ENCODE data around the gene AP1M1.

Gene AP1M1

GRCh38 chr19:16197622-16198369 lies at the start of gene AP1M1:
Gene AP1M1, plus strand, starts transcription at chr19:16197911. Its CDS starts 116 bp downstream, at chr19:16198027.
- Mint-ChIP-seq H3K27me3 (ENCODE audit: low read depth) (no peaks in the 10 kb centered on the region), H3K27ac (peak within 1 kb of the TSS; percentile 93), H3K9me3 (no peaks in the 10 kb centered on the region), H3K36me3 (ENCODE audit: low read depth) (peaks cover 25% of the 10 kb centered on the region), H3K4me3 (peak within 1 kb of the TSS; percentile 92), H3K4me1 (ENCODE audit: low read depth) (peaks cover 37% of the 10 kb centered on the region)

DNA sequence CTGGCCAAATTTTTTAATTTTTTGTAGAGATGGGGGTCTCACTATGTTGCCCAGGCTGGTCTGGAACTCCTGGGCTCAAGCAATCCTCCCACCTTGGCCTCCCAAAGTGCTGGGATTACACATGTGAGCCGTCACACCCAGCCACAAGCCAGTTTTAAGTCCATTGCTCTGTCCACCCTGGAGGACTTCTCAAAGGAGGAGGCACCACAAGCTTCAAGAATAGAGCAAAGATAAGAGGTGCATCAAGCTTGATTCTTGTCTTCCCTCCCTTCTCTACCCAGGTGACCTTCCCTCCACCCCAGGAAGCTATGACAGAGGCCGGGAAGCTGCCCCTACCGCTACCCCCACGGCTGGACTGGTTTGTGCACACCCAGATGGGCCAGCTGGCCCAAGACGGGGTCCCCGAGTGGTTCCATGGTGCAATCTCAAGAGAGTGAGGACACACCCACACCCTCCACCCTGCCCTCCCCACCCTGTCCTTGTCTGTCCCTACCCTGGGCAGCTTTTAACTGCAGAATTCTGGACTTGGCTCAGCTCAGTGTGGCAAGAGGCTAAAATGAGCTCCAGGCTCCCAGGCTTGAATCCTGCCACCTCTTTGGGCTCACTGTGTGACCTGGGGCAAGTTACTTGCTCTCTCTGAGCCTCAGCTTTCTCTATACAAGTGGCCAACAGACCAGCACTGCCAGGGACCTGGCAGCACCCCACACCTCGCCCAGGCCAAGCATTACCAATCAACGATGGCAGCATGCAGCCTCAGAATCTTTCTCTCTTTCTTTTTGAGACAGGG lies 49.1 kb upstream of the AP1M1 start:
- Mint-ChIP-seq H3K9me3 (no peaks in the 10 kb centered on the region), H3K4me1 (ENCODE audit: low read depth) (peaks cover 30% of the 10 kb centered on the region), H3K36me3 (ENCODE audit: low read depth) (peaks cover 41% of the 10 kb centered on the region), H3K27me3 (ENCODE audit: low read depth) (no peaks in the 10 kb centered on the region), H3K27ac (peak overlapping the region; percentile 57), H3K4me3 (peak overlapping the region; percentile 36)

DNA sequence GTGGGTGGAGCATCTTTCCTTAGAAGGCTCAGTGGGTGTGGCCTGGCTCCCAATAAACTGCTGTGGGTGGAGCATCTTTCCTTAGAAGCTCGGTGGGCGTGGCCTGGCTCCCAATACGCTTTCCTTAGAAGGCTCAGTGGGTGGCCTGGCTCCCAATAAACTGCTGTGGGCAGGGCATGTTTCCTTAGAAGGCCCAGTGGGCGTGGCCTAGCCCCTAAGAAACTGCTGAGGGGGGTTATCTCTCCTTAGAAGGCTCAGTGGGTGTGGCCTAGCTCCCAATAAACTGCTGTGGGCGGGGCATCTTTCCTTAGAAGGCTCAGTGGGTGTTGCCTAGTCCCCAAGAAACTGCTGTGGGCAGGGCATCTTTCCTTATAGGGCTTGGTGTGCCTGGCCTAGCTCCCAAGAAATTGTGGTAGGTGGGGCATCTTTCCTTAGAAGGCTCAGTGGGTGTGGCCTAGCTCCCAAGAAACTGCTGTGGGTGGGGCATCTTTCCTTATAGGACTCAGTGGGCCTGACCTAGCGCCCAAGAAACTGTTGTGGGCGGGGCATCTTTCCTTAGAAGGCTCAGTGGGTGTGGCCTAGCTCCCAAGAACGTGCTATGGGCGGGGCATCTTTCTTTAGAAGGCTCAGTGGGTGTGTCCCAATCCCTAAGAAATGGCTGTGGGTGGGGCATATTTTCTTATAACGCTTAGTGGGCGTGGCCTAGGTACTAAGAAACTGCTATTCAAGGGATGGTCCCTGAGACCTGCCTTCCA lies 44.0 kb upstream of the AP1M1 start:
- H3K27me3 Mint-ChIP-seq (ENCODE audit: low read depth) = no peaks in the 10 kb centered on the region
- H3K9me3 Mint-ChIP-seq = no peaks in the 10 kb centered on the region
- peaks cover 25% of the 10 kb centered on the region for H3K4me1 Mint-ChIP-seq (ENCODE audit: low read depth)
- peaks cover 68% of the 10 kb centered on the region for H3K36me3 Mint-ChIP-seq (ENCODE audit: low read depth)
- no peak overlapping the region for H3K27ac Mint-ChIP-seq
- H3K4me3 Mint-ChIP-seq = no peak overlapping the region

- H3K4me3 Mint-ChIP-seq = no peak overlapping the region
- no peaks in the 10 kb centered on the region for H3K27me3 Mint-ChIP-seq (ENCODE audit: low read depth)
- peaks cover 60% of the 10 kb centered on the region for H3K36me3 Mint-ChIP-seq (ENCODE audit: low read depth)
- H3K4me1 Mint-ChIP-seq (ENCODE audit: low read depth) = peaks cover 17% of the 10 kb centered on the region
- no peak overlapping the region for H3K27ac Mint-ChIP-seq
- no peaks in the 10 kb centered on the region for H3K9me3 Mint-ChIP-seq
Measured at GRCh38 chr19:16154557-16154956, 43.2 kb upstream of the AP1M1 start.

DNA sequence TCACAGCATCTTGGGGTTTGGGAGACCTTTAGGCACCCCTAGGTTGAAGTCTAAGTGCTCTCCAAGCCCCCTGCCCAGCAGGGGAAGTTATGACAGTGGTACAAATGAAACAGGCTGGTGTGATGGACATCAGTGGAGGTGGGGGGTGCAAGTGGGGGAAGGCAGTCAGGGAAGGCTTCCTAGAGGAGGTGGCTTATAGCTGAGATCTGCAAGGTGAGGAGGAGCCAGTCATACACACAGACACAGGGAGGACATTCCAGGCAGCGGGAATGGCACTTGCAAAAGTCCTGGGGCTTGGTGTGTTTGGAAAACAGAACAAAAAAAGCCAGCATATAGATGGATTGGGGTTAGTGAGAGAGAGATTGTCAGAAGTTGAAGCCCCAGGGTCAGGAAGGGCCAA lies 42.6 kb upstream of the AP1M1 start:
- Mint-ChIP-seq H3K4me3 (no peak overlapping the region), H3K9me3 (no peaks in the 10 kb centered on the region), H3K27ac (peak overlapping the region; percentile 28), H3K36me3 (ENCODE audit: low read depth) (peaks cover 58% of the 10 kb centered on the region), H3K27me3 (ENCODE audit: low read depth) (no peaks in the 10 kb centered on the region), H3K4me1 (ENCODE audit: low read depth) (peaks cover 15% of the 10 kb centered on the region)

DNA sequence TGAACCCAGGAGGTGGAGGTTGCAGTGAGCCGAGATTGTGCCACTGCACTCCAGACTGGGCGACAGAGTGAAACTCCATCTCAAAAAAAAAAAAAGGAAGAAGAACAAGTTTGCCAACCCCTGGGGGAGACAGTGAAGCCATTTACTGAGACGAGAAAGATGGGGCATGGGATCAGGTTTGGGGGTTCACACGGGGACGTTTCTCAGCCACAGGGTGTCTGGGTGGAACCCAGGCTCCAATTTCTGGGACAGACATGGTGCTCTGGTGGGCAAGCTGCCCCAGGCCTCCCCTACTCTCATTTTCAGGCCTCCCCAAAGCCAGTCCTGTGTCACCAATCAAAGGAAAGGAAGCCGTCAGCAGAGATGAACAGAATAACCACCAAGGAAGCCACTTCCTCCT lies 40.8 kb upstream of the AP1M1 start:
- H3K27ac Mint-ChIP-seq = no peak overlapping the region
- no peaks in the 10 kb centered on the region for H3K27me3 Mint-ChIP-seq (ENCODE audit: low read depth)
- no peaks in the 10 kb centered on the region for H3K9me3 Mint-ChIP-seq
- peaks cover 48% of the 10 kb centered on the region for H3K36me3 Mint-ChIP-seq (ENCODE audit: low read depth)
- peaks cover 28% of the 10 kb centered on the region for H3K4me1 Mint-ChIP-seq (ENCODE audit: low read depth)
- no peak overlapping the region for H3K4me3 Mint-ChIP-seq

- H3K9me3 Mint-ChIP-seq = no peaks in the 10 kb centered on the region
- H3K36me3 Mint-ChIP-seq (ENCODE audit: low read depth) = peaks cover 45% of the 10 kb centered on the region
- no peaks in the 10 kb centered on the region for H3K27me3 Mint-ChIP-seq (ENCODE audit: low read depth)
- no peak overlapping the region for H3K27ac Mint-ChIP-seq
- peaks cover 26% of the 10 kb centered on the region for H3K4me1 Mint-ChIP-seq (ENCODE audit: low read depth)
- no peak overlapping the region for H3K4me3 Mint-ChIP-seq
Measured at GRCh38 chr19:16157601-16158000, 40.1 kb upstream of the AP1M1 start.

DNA sequence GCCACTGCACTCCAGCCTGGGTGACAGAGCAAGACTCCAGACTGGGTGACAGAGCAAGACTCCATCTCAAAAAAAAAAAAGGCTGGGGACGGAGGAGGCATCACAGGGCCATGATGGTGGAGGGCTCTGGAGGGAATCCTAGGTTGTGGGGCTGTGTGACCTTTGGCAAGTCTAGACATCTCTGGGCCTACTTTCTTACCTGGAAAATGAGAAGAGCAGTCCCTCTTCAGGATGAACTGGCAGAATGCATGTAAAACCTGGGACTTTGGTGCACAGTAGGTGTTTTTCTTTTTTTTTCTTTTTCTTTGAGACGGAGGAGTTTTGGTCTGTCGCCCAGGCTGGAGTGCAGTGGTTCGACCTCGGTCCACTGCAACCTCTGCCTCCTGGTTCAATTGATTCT lies 38.1 kb upstream of the AP1M1 start:
- Mint-ChIP-seq H3K9me3 (no peaks in the 10 kb centered on the region), H3K27me3 (ENCODE audit: low read depth) (no peaks in the 10 kb centered on the region), H3K36me3 (ENCODE audit: low read depth) (peaks cover 26% of the 10 kb centered on the region), H3K4me3 (no peak overlapping the region), H3K27ac (no peak overlapping the region), H3K4me1 (ENCODE audit: low read depth) (peaks cover 23% of the 10 kb centered on the region)

DNA sequence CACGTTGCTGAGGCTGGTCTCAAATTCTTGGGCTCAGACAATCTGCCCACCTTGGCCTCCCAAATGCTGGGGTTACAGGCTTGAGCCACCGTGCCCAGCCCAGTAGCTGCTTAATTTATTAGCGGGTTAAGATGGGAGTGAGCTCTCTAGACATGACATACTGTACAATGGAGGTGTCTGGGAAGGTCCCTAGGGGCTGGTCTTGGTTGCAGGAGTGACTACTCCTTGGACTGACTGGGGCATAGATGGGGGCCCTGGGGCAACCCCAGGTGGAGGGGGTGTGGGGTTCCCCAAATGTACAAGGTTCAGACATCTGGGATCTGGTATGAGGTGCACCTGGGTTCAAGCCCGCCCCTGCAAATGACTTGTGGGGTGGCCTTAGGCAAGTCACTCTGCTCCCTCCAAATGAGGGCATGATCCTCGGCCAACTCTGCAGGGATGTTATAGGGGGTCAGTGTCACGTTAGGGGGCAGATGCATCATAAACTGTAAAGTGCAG lies 37.2 kb upstream of the AP1M1 start:
- H3K4me1 Mint-ChIP-seq (ENCODE audit: low read depth) = peaks cover 16% of the 10 kb centered on the region
- H3K4me3 Mint-ChIP-seq = no peak overlapping the region
- no peak overlapping the region for H3K27ac Mint-ChIP-seq
- H3K9me3 Mint-ChIP-seq = no peaks in the 10 kb centered on the region
- H3K36me3 Mint-ChIP-seq (ENCODE audit: low read depth) = peaks cover 18% of the 10 kb centered on the region
- H3K27me3 Mint-ChIP-seq (ENCODE audit: low read depth) = no peaks in the 10 kb centered on the region

DNA sequence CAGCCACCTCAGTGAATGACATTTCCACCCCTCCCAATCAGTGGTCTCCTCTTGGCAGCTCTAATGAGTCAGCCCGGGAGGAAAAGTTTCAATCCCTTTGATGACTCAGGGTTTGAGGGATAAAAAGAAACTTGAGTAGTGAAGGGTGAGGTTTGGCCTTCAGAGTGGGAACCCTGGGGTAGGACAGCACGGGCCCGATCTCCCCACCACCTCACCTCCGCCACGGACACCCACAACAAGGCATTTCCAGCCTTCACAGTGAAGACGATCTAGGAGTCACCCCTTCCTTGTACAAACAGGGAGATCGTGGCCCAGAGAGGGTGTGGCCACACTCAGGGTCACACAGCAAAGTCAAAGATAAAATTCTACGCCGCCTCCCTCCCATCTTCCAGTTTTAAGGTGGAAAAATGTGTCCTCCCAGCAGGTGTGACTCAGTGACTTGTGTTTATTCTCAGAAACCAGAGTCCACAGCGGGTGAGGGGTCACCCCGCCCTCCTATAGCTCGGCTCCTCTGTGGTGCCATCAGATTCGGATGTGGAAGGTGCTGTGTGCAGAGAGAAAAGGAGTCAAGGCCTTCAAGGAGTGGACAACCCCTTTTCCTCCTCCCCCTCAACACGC lies 36.7 kb upstream of the AP1M1 start:
- H3K27me3 Mint-ChIP-seq (ENCODE audit: low read depth) = no peaks in the 10 kb centered on the region
- peaks cover 14% of the 10 kb centered on the region for H3K4me1 Mint-ChIP-seq (ENCODE audit: low read depth)
- H3K27ac Mint-ChIP-seq = peak overlapping the region; percentile 64
- H3K4me3 Mint-ChIP-seq = no peak overlapping the region
- H3K36me3 Mint-ChIP-seq (ENCODE audit: low read depth) = peaks cover 16% of the 10 kb centered on the region
- no peaks in the 10 kb centered on the region for H3K9me3 Mint-ChIP-seq

DNA sequence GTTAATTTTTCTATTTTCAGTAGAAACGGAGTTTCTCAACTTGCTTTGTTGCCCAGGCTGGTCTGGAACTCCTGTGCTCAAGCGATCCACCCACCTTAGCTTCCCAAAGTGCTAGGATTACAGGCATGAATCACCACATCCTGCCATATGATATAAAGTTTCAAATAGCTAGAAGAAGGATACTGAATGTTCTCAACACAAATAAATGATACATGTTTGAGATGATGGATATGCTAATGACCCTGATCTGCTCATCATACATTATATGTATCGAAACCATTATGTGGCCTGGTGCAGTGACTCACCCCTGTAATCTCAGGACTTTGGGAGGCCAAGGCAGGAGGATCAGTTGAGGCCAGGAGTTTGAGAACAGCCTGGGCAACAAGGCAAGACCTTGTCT lies 35.9 kb upstream of the AP1M1 start:
- H3K4me3 Mint-ChIP-seq = no peak overlapping the region
- H3K4me1 Mint-ChIP-seq (ENCODE audit: low read depth) = peaks cover 14% of the 10 kb centered on the region
- H3K9me3 Mint-ChIP-seq = no peaks in the 10 kb centered on the region
- no peaks in the 10 kb centered on the region for H3K27me3 Mint-ChIP-seq (ENCODE audit: low read depth)
- no peak overlapping the region for H3K27ac Mint-ChIP-seq
- peaks cover 9% of the 10 kb centered on the region for H3K36me3 Mint-ChIP-seq (ENCODE audit: low read depth)

DNA sequence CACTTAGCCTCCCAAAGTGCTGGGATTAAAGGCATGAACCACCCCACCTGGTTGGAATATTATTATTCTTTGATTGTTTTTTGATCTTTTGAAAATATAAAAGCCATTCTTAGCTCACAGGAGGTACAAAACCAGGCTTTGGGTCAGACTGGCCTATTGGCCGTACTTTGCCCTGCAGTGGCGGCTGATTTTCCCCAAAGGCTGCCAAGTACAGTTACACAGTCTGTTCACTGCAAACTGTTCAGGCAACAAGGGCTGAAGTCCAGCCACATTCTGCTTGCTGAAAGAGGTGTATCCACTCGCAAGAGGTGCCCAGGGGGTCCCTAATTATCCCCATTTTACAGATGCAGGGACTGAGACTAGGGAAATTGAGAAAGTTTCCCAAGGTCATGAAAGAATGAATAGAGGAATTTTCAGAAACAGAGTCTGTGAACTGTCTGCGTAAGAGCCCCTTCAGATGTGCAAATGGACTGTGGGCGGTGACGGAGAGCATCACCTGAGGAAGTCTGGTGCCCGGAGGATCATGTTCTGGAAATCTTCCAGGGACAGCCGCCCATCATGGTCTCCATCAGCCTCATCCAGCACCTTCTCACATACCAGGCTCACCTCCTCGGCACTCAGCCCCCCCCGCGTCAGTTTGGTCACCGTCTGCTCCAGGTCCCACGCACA lies 33.4 kb upstream of the AP1M1 start:
- no peaks in the 10 kb centered on the region for H3K27me3 Mint-ChIP-seq (ENCODE audit: low read depth)
- H3K36me3 Mint-ChIP-seq (ENCODE audit: low read depth) = no peaks in the 10 kb centered on the region
- H3K9me3 Mint-ChIP-seq = peaks cover 6% of the 10 kb centered on the region
- H3K4me3 Mint-ChIP-seq = no peak overlapping the region
- H3K27ac Mint-ChIP-seq = no peak overlapping the region
- H3K4me1 Mint-ChIP-seq (ENCODE audit: low read depth) = peaks cover 18% of the 10 kb centered on the region

- H3K27ac Mint-ChIP-seq = no peak overlapping the region
- no peaks in the 10 kb centered on the region for H3K27me3 Mint-ChIP-seq (ENCODE audit: low read depth)
- H3K4me3 Mint-ChIP-seq = no peak overlapping the region
- peaks cover 6% of the 10 kb centered on the region for H3K9me3 Mint-ChIP-seq
- peaks cover 11% of the 10 kb centered on the region for H3K4me1 Mint-ChIP-seq (ENCODE audit: low read depth)
- no peaks in the 10 kb centered on the region for H3K36me3 Mint-ChIP-seq (ENCODE audit: low read depth)
Measured at GRCh38 chr19:16166417-16166816, 31.3 kb upstream of the AP1M1 start.

DNA sequence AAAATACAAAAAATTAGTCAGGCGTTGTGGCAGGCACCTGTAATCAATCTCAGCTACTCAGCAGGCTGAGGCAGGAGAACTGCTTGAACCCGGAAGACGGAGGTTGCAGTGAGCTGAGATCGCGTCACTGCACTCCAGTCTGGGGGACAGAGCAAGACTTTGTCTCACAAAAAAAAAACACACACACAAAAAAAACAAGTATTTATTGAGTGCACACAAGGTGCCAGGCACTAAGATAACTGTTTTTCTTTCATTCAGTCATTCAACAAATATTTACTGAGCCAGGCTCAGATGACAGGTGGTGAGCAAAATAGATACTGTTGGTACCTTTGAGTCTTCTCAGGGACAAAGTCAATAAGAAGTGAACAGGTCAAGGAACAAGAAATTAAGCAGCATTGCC lies 30.7 kb upstream of the AP1M1 start:
- Mint-ChIP-seq H3K4me1 (ENCODE audit: low read depth) (peaks cover 6% of the 10 kb centered on the region), H3K27ac (no peak overlapping the region), H3K36me3 (ENCODE audit: low read depth) (no peaks in the 10 kb centered on the region), H3K27me3 (ENCODE audit: low read depth) (no peaks in the 10 kb centered on the region), H3K4me3 (no peak overlapping the region), H3K9me3 (peaks cover 6% of the 10 kb centered on the region)
